Activated T-cell treated with anti-CD3 and anti-CD28 coated beads, Interleukin-2, amount 50 U/mL, for 48 hours (primary cell): ENCODE results near the gene MACROH2A1.
A peak's percentile ranks its signal among the peaks of the same experiment; 100 is the strongest.

Experiments used
- DNase-seq, 2 experiments: peaks; one replicate each; pipeline ENCODE4 v3.0.0-alpha.2; 2020

The MACROH2A1 gene

GRCh38 chr5:135398855-135399793 lies at the start of gene MACROH2A1:
MACROH2A1 (minus strand) TSS chr5:135399231; CDS start chr5:135389093, 10,138 bp downstream.
- peak; percentile 89 to 90 for DNase-seq

GRCh38 chr5:135448071-135448739 lies 49.2 kb upstream of the MACROH2A1 start:
- no peak for DNase-seq

- no peak for DNase-seq
Observed at GRCh38 chr5:135447298-135447929, 48.4 kb upstream of the MACROH2A1 start, which contains the start of gene DCANP1. DCANP1 (minus strand) TSS chr5:135447348; CDS start chr5:135447108, 240 bp downstream.

GRCh38 chr5:135446615-135447014 lies 47.6 kb upstream of the MACROH2A1 start:
- DNase-seq: no peak

- no peak for DNase-seq
Observed at GRCh38 chr5:135446206-135446605, 47.2 kb upstream of the MACROH2A1 start.

GRCh38 chr5:135445306-135445985 lies 46.4 kb upstream of the MACROH2A1 start:
- DNase-seq: no peak

GRCh38 chr5:135444881-135445280 lies 45.9 kb upstream of the MACROH2A1 start:
- DNase-seq: no peak

GRCh38 chr5:135444360-135444759 lies 45.3 kb upstream of the MACROH2A1 start:
- no peak for DNase-seq

- DNase-seq: peak in 1 of 2 experiments; percentile 4
Observed at GRCh38 chr5:135443161-135443960, 44.3 kb upstream of the MACROH2A1 start.

- DNase-seq: peak in 1 of 2 experiments; percentile 7
Observed at GRCh38 chr5:135442431-135443160, 43.6 kb upstream of the MACROH2A1 start.

- DNase-seq: peak in 1 of 2 experiments; percentile 9
Observed at GRCh38 chr5:135441919-135442318, 42.9 kb upstream of the MACROH2A1 start.

- DNase-seq: peak in 1 of 2 experiments; percentile 5
Observed at GRCh38 chr5:135441350-135441831, 42.4 kb upstream of the MACROH2A1 start.

GRCh38 chr5:135440916-135441315 lies 41.9 kb upstream of the MACROH2A1 start:
- DNase-seq: no peak

- DNase-seq: no peak
Observed at GRCh38 chr5:135439231-135440205, 40.5 kb upstream of the MACROH2A1 start.

- DNase-seq: no peak
Observed at GRCh38 chr5:135438636-135439221, 39.7 kb upstream of the MACROH2A1 start.

GRCh38 chr5:135437796-135438560 lies 38.9 kb upstream of the MACROH2A1 start:
- DNase-seq: no peak

GRCh38 chr5:135437422-135437795 lies 38.4 kb upstream of the MACROH2A1 start:
- DNase-seq: no peak

- no peak for DNase-seq
Observed at GRCh38 chr5:135436951-135437418, 38.0 kb upstream of the MACROH2A1 start.
